Measurements from ENCODE around the gene STXBP1. TPM values are rescaled to one million over a fixed set of nuclear protein-coding genes. Genes with fewer than 3 reads are reported as not detected.

STXBP1 gene
- total RNA-seq, 1 experiment from 2014 or later: 40.6 TPM

DNA sequence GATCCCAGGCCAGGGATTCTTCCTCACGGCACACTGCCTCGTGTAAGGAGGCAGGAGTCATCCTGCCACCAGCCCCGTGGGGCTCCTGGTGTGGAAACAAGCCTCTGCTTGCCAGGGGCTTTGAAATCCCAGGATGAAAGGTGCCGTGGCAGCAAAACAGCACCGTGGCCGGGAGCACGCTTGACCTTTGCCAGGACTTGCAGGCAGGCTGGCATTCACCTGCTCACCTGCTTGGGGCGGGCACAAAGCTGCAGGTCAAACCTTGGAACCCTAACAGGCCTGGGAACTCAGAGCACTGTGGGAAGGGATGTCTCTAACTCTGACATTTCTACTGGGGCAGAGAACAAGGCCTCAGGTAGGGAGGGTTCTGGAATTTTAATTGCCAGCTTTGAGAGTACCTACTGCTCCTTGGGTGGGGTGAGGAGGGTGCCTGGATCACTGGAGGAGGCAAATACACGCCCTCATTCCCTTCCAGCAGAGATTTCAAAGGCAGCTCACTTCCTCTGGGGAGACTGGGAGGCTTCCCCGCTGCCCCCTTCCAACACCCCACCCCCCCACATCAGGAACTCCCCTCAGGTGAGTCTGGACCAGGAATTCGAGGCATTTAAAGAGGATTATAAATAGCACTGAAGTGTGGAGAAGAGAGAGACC is 45.6 kb upstream of the STXBP1 start (continued):
- TF ChIP-seq RAD21 (IDR thresholded peaks at IDR 0.05; ENCODE audit: low read depth) (no peak), ZNF274 (IDR thresholded peaks at IDR 0.05; ENCODE audit: low read depth, low read length) (no peak), JUND (IDR thresholded peaks at IDR 0.05) (no peak), EGR1 (IDR thresholded peaks at IDR 0.05; ENCODE audit: low read depth) (no peak), POLR2AphosphoS5 (IDR thresholded peaks at IDR 0.05; ENCODE audit: low read depth, low read length) (peak; percentile 18; the same call in 1 of the 2 replicates), POLR2A (IDR thresholded peaks at IDR 0.05; ENCODE audit: borderline replicate concordance, extremely low read depth, insufficient read depth, insufficient read length) (no peak), ZFX (IDR thresholded peaks at IDR 0.05) (no peak; the same call in 1 of the 2 replicates), CBX3 (IDR thresholded peaks at IDR 0.05; ENCODE audit: low read depth) (no peak)
- TF ChIP-seq, protein P1, sequence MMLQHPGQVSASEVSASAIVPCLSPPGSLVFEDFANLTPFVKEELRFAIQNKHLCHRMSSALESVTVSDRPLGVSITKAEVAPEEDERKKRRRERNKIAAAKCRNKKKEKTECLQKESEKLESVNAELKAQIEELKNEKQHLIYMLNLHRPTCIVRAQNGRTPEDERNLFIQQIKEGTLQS (IDR thresholded peaks at IDR 0.05): no peak

DNA sequence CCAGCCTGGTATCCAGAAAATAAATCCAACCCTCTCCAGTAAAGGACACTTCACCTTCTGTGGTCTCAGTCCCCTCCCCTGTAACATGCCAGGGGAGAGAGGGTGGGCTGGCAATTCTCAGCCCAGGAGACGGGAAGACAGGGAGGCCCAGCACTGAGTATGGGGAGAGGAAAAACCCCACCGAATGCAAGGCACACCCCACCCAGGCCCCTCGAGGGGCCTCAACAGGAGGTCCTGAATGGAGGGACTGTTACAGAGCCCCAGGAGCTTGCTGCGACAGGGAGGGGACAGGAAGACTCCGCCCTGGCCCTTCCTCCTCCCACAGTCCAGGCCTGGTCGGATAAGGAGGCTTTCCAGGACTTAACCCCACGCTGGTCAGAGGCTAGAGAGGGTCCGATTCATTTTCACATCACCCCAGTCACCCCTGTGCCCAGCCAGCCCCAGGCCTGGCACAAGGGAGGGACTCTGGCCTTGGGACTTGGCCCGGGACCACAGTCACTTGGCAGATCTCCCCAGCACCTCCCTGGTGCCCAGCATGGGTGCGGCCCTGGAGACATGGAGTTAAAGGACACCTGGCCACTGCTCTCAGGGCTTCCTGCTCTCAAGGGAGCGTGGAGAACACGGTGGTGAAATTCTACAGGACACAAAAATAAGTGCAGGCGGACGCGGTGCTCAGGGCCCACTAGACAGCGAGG is 44.9 kb upstream of the STXBP1 start:
- H4K20me1 ChIP-seq (ENCODE audit: insufficient read depth): no peaks in the 10 kb centered on the region
- H3K4me2 ChIP-seq (ENCODE audit: low read length): peak overlapping the region; percentile 98
- peaks cover 66% of the 10 kb centered on the region for H3K79me2 ChIP-seq (ENCODE audit: insufficient read depth, low read length)
- RAD21 ChIA-PET (ENCODE audit: low non-redundant PET in 1 of 2, low total read pairs in 2 of 2, uncharacterized antibody in 2 of 2, unreplicated experiment in 2 of 2): interaction anchor here in 1 of 2 experiments (1.2 kb wide), 1 partner anchor 11 kb away, joined by 3 read pairs; no protein-coding TSS in a partner anchor
- ATAC-seq: peak; percentile 60
- DNase-seq (ENCODE audit: low read depth, low spot score): no peak
- CTCF ChIA-PET: interaction anchor here (0.8 to 1.0 kb wide), 3 partner anchors 12 to 168 kb away, joined by 3 to 5 read pairs (median 4); partner anchors contain the start of gene TOR2A
- H3K4me1 ChIP-seq (ENCODE audit: control insufficient read depth in 1 of 2, insufficient read depth in 2 of 2, low read length in 2 of 2): peaks cover 67 to 82% of the 10 kb centered on the region in 2 experiments
- TF ChIP-seq, protein P1 (IDR thresholded peaks at IDR 0.05): no peak
- peak; percentile 66 for TF ChIP-seq POLR2AphosphoS5 (IDR thresholded peaks at IDR 0.05; ENCODE audit: low read depth, low read length)
- TF ChIP-seq POLR2A (IDR thresholded peaks at IDR 0.05; ENCODE audit: borderline replicate concordance, extremely low read depth, insufficient read depth, insufficient read length): no peak
- H3K9ac ChIP-seq (ENCODE audit: low read length): peak overlapping the region; percentile 98
- BruUV-seq (replicated peaks): TSS peak; percentile 87
- intact Hi-C loops (cut with micrococcal nuclease): no loop called here
- no peaks in the 10 kb centered on the region for H3K27me3 ChIP-seq (ENCODE audit: insufficient read depth, low read length)
- H3K9me3 ChIP-seq (ENCODE audit: control insufficient read depth in 1 of 2, insufficient read depth in 1 of 2, low read depth in 1 of 2, low read length in 2 of 2): no peaks in the 10 kb centered on the region
- POLR2A ChIA-PET: interaction anchor here (1.0 to 3.4 kb wide), 3 partner anchors 10 to 17 kb away, joined by 3 to 12 read pairs (median 4); no protein-coding TSS in a partner anchor
- H2AFZ ChIP-seq (ENCODE audit: low read depth, low read length, poor library complexity, severe bottlenecking): no peak overlapping the region
- no peaks in the 10 kb centered on the region for H3K36me3 ChIP-seq (ENCODE audit: control insufficient read depth in 1 of 2, insufficient read depth in 2 of 2, low read length in 2 of 2)
- H3K9me2 ChIP-seq (ENCODE audit: insufficient read depth): no peaks in the 10 kb centered on the region
- peak overlapping the region; percentile 87 to 96 for H3K4me3 ChIP-seq (replicated peaks in 1 of 2; ENCODE audit: low read depth in 1 of 2, low read length in 2 of 2)
- H3K27ac ChIP-seq (ENCODE audit: low read depth, low read length): peak overlapping the region; percentile 97
